Left forelimb (tissue), 1 donor: ENCODE results near the gene DTNB.
"Not testable (repeated sequence)": the region's sequence is repeated elsewhere in the genome, so short reads cannot be mapped to it uniquely, and the experiment has no call there.

Experiments used
- DNase-seq: peaks from one replicate; pipeline ENCODE4 v3.0.0-alpha.2; 2018; ENCODE audit warnings: low spot score

DTNB gene

DNA sequence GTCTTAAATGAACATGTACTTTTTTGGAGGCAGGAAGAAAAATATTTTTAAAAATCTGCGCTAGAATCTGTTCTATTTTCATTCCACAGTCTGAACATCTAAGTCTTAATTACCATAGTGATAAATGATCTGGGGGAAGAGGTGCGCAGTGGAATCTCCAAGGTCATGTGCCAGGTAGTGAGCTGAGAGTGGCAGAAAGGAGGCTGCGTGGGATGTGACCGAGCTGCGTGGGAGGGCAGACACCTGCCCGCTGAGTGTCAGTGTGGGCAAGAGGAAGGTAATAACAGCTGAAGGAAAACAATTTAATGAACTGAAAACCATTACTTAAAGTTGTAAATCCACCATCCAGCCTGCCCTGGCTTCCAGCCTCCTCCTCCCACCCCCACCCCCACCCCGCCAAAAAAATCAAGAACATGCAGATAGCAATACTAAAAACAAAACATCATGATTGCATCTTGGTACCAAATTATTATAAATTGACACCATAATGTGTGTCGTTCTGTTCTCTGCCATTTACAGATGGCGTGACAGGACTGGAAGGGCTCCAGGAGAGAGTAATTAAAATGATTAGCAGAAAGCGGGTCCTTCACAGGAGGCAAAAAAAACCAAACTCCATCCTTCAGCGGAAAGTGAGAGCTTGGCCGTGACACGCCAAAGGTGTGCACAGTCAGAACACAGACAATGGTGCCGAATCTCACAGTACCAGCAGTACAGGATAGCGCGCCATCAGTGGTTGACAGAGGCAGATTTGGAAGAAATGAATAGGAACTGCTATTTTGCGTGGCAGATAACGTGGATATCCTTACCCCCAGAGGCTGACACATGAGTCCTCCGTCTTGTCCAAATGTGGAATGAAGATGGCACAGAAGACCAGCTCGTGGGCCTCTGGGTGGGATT lies 11.4 kb upstream of the DTNB start:
- no peak for DNase-seq

DNA sequence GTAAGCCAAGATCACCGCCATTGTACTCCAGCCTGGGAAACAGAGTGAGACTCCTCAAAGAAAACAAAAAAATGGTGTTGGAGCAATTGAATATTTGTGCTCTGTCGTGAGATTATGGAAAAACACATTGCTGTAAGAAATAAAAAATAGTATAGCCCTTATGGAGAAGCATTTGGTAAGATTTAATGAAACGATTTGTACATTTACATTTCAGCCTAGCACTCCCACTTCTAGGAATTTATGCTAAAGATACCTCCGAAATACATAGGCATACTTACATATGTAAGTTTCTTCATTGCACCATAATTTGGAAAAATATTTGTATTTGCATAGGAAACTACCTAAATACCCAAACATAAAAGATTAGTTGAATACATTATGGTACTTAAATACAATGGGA lies 8.7 kb upstream of the DTNB start:
- DNase-seq, result no peak

DNA sequence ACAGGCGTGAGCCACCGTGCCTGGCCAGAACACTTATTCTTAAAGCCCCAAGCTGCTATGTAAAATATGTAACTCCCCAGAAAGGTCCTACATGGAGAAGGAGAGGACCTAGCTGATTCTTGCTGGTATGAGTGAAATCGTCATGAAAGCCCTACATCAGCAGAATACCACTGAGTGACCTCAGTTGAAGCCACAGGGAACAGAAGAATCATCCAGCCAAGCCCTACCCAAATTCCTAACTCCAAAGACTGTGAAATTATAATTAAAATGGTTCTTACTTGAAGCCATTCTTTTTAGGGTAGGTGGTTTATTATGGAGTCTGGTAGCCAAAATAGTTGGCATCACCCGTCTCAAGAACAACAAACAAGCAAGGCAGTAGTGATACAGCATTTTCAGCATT lies 4.5 kb upstream of the DTNB start:
- no peak for DNase-seq

DNA sequence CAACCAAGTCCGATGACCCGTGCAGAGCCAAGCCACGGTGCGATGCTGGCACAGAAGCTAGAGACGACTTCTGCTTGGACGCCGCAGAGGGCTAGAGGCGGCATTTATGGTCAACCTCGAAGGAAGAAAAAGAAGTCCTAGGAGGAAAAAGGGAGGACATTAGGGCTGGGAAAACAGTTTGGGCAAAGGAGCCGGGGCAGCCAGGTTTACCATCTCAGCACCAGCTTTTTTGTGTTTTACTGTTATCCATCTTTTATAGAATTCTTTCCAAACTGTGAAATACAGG lies 643 bp upstream of the DTNB start:
- no peak for DNase-seq

GRCh38 chr2:25672494-25673299 lies 680 bp downstream of the DTNB start:
- DNase-seq, result no peak

- no peak for DNase-seq
Measured at GRCh38 chr2:25671622-25672021, 1.8 kb downstream of the DTNB start.

GRCh38 chr2:25669520-25669919 lies 3.9 kb downstream of the DTNB start:
- DNase-seq, result no peak

GRCh38 chr2:25666218-25666617 lies 7.2 kb downstream of the DTNB start:
- DNase-seq, result no peak

GRCh38 chr2:25665429-25665828 lies 7.9 kb downstream of the DTNB start:
- not testable (repeated sequence) for DNase-seq

GRCh38 chr2:25664965-25665307 lies 8.4 kb downstream of the DTNB start:
- DNase-seq, result no peak

DNA sequence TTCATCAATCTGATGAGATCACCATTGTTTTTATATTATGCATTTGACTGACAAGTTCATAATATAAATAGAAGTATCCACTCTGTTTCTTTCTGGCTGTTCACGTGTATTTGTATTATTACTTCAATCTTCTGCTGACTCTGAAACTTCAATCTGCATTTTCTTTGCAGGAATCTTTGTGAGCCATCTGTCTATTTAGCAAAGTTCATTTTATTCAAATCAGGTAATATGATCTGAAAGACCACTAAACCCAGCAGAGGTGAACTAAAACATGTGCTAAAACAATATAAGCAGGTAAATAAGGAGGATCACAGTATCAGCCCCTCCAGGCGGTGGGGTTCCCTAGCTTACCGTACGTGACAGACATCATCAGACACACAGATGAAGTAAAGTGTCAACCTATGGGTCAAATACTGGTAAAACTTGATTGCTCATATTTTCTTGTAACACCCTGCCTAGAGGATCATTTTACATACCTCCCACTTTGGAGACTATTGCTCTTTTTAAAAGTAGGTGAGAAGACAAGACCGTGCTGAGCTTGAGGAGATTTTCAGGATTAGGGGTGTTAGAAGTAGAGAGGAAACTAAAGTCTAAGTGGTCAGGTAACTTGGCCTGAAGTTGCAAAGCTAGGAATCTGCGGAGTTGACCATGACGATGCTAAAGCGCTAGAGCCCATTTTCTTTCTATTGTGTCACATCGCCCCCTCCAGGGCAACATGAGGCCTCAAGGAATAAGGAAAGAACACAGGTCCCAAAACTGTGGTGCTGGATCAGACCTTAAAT lies 9.0 kb downstream of the DTNB start:
- DNase-seq, result no peak

DNA sequence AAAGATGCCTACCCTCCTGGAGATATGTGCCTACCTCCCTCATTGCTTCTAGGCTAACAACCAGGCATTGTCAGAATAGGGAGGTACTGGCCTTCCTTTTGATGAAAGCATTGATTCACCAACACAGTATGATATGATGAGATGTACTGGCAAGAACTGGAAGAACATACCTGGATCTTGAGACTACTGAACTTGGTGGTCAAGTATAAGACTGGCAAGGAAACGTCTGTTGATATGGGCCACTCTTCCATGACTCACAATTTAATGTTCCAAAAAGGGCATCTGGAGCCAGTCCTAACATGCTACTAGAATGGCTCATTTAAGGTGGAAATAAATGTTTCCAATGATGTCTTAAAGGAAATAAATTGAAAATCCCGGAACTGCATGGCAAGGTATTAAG lies 18.1 kb downstream of the DTNB start:
- no peak for DNase-seq

- no peak for DNase-seq
Measured at GRCh38 chr2:25654801-25655200, 18.6 kb downstream of the DTNB start.

DNA sequence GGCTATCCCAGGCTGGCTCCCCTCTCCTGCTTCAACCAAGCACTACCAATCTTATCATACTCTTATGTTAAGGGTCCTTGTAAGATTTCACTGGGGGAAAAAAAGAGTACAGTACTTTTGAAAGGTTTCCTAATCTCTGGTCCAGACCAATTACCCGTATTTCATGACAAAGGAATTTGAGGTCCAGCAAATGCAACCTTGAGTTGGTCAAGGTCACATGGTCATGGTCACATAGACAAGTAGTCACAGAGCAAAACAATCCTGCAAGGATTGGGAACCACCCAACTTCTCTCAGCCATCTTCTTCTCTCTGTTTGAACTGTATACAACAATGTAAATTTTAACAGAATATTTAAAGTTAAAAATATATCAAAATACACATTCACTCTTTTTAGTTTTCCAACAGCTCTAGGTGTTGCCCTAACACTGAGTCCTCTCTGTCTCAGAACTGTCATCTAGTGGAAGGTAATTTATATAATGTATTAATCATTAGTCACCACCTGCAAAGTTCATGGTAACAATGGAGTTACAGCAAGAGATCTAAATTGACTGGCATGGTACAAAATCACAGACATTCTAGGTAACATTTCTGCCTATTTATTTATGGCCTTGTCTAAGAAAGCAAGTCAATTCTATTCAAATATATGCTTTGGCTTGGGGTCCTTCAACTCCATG lies 21.5 kb downstream of the DTNB start:
- no peak for DNase-seq

GRCh38 chr2:25651066-25651465 lies 22.3 kb downstream of the DTNB start:
- no peak for DNase-seq

DNA sequence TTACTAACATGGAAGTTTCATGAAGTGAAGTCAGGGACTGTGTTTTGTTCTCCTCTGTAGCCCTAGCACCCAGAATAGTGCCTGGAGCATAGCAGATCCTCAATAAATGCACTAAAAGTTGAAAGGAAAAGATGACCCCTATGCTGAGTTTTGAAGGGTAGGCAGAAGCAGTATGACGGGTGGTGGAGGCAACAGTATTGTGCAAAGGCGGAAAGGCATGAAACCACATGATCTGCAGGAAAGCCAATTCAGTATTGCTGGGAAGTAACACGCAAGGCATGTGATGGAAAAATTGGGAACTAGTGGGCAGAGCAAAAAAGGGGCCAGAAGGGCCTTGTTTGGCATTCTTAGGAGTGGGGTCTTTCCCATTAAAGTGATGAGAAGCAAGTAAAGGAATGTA lies 23.1 kb downstream of the DTNB start:
- DNase-seq, result no peak

GRCh38 chr2:25649786-25650185 lies 23.6 kb downstream of the DTNB start:
- no peak for DNase-seq

- no peak for DNase-seq
Measured at GRCh38 chr2:25642298-25642697, 31.1 kb downstream of the DTNB start.

- DNase-seq, result no peak
Measured at GRCh38 chr2:25639696-25640095, 33.7 kb downstream of the DTNB start.

DNA sequence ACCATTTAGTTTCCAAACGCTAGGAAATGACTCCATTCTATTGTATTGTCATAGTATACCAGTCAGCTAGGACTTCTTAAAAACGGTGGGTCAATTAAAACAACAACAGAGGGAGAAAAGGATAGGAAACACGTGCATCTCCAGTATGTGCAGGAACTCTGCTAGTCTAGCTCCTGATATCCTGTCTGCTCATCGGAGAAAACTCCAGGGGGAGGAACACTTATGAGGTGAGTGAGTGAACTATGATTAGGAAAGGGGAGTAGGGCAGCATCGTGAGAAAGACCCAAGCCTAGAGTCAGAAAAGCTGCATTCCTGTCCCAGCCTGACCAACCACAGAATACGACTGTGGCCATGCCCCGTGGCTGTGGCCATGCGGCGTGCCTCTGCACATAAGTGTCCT lies 34.2 kb downstream of the DTNB start:
- no peak for DNase-seq

GRCh38 chr2:25635797-25636196 lies 37.6 kb downstream of the DTNB start:
- DNase-seq, result no peak

DNA sequence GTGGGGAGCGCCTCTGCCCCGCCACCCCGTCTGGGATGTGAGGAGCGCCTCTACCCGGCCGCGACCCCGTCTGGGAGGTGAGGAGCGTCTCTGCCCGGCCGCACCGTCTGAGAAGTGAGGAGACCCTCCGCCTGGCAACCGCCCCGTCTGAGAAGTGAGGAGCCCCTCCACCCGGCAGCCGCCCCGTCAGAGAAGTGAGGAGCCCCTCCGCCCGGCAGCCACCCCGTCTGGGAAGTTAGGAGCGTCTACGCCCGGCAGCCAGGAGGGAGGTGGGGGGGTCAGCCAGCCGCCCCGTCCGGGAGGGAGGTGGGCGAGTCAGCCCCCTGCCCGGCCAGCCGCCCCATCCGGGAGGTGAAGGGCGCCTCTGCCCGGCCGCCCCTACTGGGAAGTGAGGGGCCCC lies 39.6 kb downstream of the DTNB start:
- DNase-seq, result not testable (repeated sequence)
